GM21737 (cell line): ENCODE measurements around the gene STEAP3.
"Not testable (repeated sequence)": the region's sequence is repeated elsewhere in the genome, so short reads cannot be mapped to it uniquely, and the experiment has no call there.

ENCODE experiments used
- ATAC-seq: cut with Tn5 transposase; IDR thresholded peaks from one replicate; pipeline ENCODE4 v1.9.1; 2021; ENCODE audit warnings: mild to moderate bottlenecking, moderate library complexity; ENCODE audit not compliant: unreplicated experiment

Gene STEAP3

GRCh38 chr2:119260646-119261492 is 37.2 kb downstream of the STEAP3 start:
- no peak for ATAC-seq

- ATAC-seq = no peak
Measured at GRCh38 chr2:119261493-119262225, 38.0 kb downstream of the STEAP3 start.

GRCh38 chr2:119263025-119263424 is 39.4 kb downstream of the STEAP3 start:
- ATAC-seq = no peak

- ATAC-seq = no peak
Measured at GRCh38 chr2:119263656-119264055, 40.0 kb downstream of the STEAP3 start.

GRCh38 chr2:119264781-119265692 is 41.4 kb downstream of the STEAP3 start:
- peak; percentile 87 for ATAC-seq

DNA sequence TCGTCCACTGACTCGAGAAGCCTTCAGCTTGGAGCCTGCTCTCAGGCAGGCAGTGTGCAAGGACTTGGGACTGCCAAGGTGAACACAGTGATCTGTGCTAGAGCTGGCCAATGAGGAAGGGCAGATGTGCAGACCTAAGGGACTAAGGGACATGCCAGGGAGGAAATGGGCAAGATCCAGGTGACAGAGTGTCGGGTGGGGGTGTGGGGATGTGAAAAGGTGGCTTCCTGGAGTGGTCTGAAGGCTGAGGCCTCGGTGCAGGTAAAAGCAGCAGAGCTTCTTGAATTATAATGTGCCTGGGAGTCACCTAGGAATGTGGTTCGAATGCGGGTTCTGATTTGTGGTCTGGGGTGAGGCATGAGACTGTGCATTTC is 42.0 kb downstream of the STEAP3 start:
- ATAC-seq = no peak

- ATAC-seq = no peak
Measured at GRCh38 chr2:119266091-119266589, 42.5 kb downstream of the STEAP3 start.

DNA sequence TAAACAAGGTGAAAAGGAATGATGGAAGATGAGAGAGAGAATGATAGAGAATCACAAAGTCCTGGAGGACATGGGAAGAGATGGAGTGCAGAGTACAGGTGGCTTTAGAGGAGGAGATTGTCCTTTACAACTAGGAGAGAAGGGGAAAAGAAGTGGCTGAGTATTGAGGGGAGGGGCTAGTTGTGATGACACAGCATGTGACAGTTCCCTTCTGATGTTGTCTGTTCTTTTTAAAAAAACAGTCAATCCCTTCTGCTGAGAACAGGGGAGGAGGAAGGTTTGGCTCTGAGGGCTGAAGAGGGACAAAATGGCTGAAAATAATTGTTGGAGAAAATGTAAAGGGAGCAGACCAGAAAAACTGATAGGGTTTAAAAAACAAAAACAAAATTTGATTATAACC is 44.0 kb downstream of the STEAP3 start:
- ATAC-seq = no peak

DNA sequence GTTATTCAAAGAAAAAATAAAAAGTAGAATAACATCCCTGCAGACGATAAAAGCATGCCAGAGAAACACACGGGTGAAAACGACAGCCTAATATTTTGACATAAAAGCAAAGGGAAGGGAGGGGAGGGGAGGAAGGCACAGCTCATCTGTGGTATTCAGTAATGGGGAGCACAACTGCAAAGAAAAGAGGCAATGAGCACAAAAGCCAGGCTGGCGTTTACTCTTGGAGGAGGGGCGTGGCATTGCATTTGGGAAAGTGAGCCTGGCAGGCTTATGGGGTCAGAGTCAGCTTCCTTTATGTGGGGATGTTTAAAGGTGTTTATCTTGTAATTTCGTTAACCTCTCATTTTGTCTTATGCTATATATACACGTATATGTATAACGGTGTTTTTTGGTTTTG is 53.2 kb downstream of the STEAP3 start:
- ATAC-seq = no peak

GRCh38 chr2:119278385-119278784 is 54.8 kb downstream of the STEAP3 start:
- not testable (repeated sequence) for ATAC-seq

- ATAC-seq = no peak
Measured at GRCh38 chr2:119278946-119279345, 55.3 kb downstream of the STEAP3 start.

GRCh38 chr2:119279666-119280065 is 56.0 kb downstream of the STEAP3 start:
- ATAC-seq = no peak

- ATAC-seq = no peak
Measured at GRCh38 chr2:119280680-119281079, 57.0 kb downstream of the STEAP3 start.

- ATAC-seq = no peak
Measured at GRCh38 chr2:119282146-119282995, 58.7 kb downstream of the STEAP3 start.

- no peak for ATAC-seq
Measured at GRCh38 chr2:119282996-119283511, 59.4 kb downstream of the STEAP3 start.

DNA sequence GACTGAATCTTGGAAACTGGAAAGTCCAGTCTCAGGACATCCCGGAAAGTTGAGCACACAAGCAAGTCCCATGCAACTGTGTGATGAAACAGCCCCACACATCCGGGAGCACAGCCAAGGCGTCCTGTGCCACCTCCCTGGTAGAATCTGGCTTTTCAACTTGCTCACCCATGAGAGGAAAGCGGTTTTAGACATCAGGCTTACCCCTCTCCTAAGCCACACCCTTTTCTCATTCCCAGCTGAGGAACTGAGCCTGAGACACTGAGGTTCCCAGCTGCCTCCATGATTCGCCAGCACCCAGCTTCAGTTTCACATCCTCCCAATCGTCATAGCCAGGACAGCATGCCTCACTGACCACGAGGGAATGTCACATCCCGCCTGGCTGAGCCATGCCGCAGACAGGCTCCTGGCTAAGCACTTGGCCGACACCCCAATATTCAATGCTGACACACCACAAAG is 60.3 kb downstream of the STEAP3 start:
- ATAC-seq = no peak

DNA sequence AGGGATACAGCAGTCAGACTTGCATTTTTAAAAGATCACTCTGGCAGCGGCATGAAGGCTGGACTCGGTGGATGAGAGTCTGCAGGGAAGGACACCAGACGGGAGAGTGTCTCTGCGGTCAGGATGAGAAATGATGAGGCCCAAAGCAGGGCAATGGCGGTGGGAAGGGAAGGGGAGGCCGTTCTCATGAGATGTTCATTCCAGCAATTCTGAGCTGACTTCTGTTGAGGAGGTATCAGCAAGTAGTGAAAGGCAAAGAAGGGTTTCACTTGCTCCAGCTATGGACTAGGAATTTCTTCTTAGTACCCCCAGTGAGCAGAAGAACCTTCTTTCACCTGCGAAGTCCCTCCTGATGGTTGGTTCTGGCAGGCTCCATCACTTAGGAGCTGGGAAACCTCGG is 63.0 kb downstream of the STEAP3 start:
- ATAC-seq = no peak

GRCh38 chr2:119288576-119288975 is 64.9 kb downstream of the STEAP3 start:
- ATAC-seq = no peak

DNA sequence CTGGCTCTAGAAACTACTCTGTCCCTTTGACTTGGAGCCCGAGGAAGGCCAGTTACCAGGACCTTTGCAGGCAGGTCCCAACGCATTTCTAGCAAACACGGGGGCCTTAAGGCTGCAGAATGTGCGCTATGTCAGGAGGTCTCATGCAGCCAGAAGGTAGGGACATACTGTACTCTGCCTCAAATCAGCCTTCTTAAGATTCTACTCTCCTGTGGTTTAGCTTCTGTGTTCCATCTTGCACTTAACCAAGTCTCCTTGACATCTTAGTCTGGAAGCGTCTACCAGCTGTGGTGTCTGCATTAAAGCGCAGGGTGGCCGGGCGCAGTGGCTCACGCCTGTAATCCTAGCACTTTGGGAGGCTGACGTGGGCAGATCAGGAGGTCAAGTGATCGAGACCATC is 65.5 kb downstream of the STEAP3 start:
- ATAC-seq = no peak

DNA sequence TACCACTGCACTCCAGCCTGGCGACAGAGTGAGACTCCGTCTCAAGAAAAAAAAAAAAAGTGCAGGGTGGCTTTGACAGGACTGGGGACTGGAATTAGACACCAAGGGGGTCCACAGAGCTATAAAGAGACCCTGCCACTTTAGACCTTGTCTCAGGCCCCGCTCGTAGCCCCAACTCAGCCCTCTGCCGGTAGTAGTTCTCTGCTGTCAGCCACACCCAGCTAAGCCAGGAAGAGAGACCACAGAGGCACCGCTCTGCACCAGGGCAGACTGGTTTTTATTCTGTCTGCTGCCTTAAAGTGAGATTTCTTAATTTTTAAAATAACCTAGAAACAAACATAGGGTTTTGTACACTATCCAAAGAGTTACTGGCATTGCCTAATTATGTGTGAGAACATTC is 66.0 kb downstream of the STEAP3 start:
- ATAC-seq = no peak
